Astrocyte (in vitro differentiated cells and primary cell): ENCODE data around the gene DYNC2I2. TPM values are rescaled to one million over a fixed set of nuclear protein-coding genes. Genes with fewer than 3 reads are reported as not detected.

Experiments used
- DNase-seq: peaks from one replicate; pipeline ENCODE4 v3.0.0-alpha.2; 2010; ENCODE audit warnings: low read depth
- FAIRE-seq: peaks from 2 replicates; lab custom pipeline; 2011; peaks lifted over from hg19 to GRCh38; lab: Jason Lieb, UNC
- H2AFZ ChIP-seq: 2 replicates; pipeline ENCODE4 v1.6.0; 2012; ENCODE audit warnings: low read depth, low read length, inconsistent platforms
- H3K27ac ChIP-seq: 2 replicates; pipeline ENCODE4 v1.5.1; 2011; ENCODE audit warnings: low read depth, low read length, inconsistent platforms
- H3K27me3 ChIP-seq: 2 replicates; pipeline ENCODE4 v1.6.0; 2011; ENCODE audit warnings: low read length, inconsistent platforms; ENCODE audit not compliant: insufficient read depth
- H3K36me3 ChIP-seq: 2 replicates; pipeline ENCODE4 v1.5.1; 2011; ENCODE audit warnings: low read length, inconsistent platforms; ENCODE audit not compliant: insufficient read depth
- H3K4me1 ChIP-seq: 2 replicates; pipeline ENCODE4 v1.5.1; 2011; ENCODE audit warnings: low read length, inconsistent platforms; ENCODE audit not compliant: insufficient read depth
- H3K4me2 ChIP-seq: 2 replicates; pipeline ENCODE4 v1.6.0; 2012; ENCODE audit warnings: low read length, inconsistent platforms
- H3K4me3 ChIP-seq: 2 replicates; pipeline ENCODE4 v1.5.1; 2011; ENCODE audit warnings: low read depth, mild to moderate bottlenecking, low read length, inconsistent platforms; ENCODE audit not compliant: insufficient read depth
- H3K79me2 ChIP-seq: 2 replicates; pipeline ENCODE4 v1.6.0; 2012; ENCODE audit warnings: mild to moderate bottlenecking, low read length, inconsistent platforms; ENCODE audit not compliant: insufficient read depth
- H3K9ac ChIP-seq: 2 replicates; pipeline ENCODE4 v1.6.0; 2012; ENCODE audit warnings: mild to moderate bottlenecking, low read length, inconsistent platforms
- H3K9me3 ChIP-seq: 2 replicates; pipeline ENCODE4 v1.5.1; 2012; ENCODE audit warnings: low read depth, mild to moderate bottlenecking, low read length, inconsistent platforms; ENCODE audit not compliant: insufficient read depth
- H4K20me1 ChIP-seq: 2 replicates; pipeline ENCODE4 v1.6.0; 2012; ENCODE audit warnings: low read length, inconsistent platforms; ENCODE audit not compliant: insufficient read depth
- H3K27ac Mint-ChIP-seq: one replicate; pipeline ENCODE4 v1.8.0; 2021; ENCODE audit warnings: mild to moderate bottlenecking, mixed read lengths; ENCODE audit not compliant: unreplicated experiment
- H3K27me3 Mint-ChIP-seq: one replicate; pipeline ENCODE4 v1.8.0; 2021; ENCODE audit warnings: low read depth, mixed read lengths; ENCODE audit not compliant: unreplicated experiment
- H3K36me3 Mint-ChIP-seq: one replicate; pipeline ENCODE4 v1.8.0; 2021; ENCODE audit warnings: low read depth, mixed read lengths; ENCODE audit not compliant: unreplicated experiment
- H3K4me1 Mint-ChIP-seq: one replicate; pipeline ENCODE4 v1.8.0; 2021; ENCODE audit warnings: low read depth, mixed read lengths; ENCODE audit not compliant: unreplicated experiment
- H3K4me3 Mint-ChIP-seq: one replicate; pipeline ENCODE4 v1.8.0; 2021; ENCODE audit warnings: mild to moderate bottlenecking, moderate library complexity, mixed read lengths; ENCODE audit not compliant: unreplicated experiment
- H3K9me3 Mint-ChIP-seq: one replicate; pipeline ENCODE4 v1.8.0; 2021; ENCODE audit warnings: mild to moderate bottlenecking, mixed read lengths; ENCODE audit not compliant: unreplicated experiment
- EZH2 ChIP-seq: IDR thresholded peaks from 2 replicates; pipeline ENCODE4 v1.6.1; 2012; ENCODE audit warnings: mild to moderate bottlenecking, low read length, inconsistent platforms; ENCODE audit not compliant: insufficient read depth
- total RNA-seq: library from RNA; stranded (reverse); gene quantifications from 2 replicates; pipeline ENCODE4 v1.2.1, GENCODE V29; 2021
- TF ChIP-seq, protein P1 (sequence below): IDR thresholded peaks from 2 replicates; pipeline ENCODE4 v1.5.1; 2011; ENCODE audit warnings: low read depth, mild to moderate bottlenecking, inconsistent platforms, low read length, moderate library complexity; ENCODE audit not compliant: insufficient read depth

The DYNC2I2 gene
- total RNA-seq, 1 donor from 2014 or later: 20.6 TPM

DNA sequence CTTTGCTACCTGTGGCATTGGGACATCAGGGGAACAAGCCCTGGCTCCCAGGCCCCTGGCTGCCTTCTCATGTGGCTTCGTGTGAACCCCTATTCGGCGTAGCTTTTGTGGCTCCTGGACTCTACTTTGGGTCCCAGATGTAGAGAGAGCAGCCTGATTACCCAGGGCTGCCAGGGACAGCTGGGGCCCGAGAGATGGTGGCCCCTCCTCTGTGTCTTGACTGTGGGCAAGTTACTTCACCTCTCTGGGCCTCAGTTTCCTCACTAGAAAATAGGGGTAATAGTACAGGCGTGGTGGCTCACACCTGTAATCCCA lies 47.7 kb upstream of the DYNC2I2 start:
- H3K4me1 ChIP-seq: no peaks in the 10 kb centered on the region
- no peaks in the 10 kb centered on the region for H3K9me3 ChIP-seq
- no peak overlapping the region for H2AFZ ChIP-seq
- no peak overlapping the region for H3K4me2 ChIP-seq
- DNase-seq (no peak), FAIRE-seq (no peak)
- no peaks in the 10 kb centered on the region for H3K27me3 ChIP-seq
- no peak overlapping the region for H3K27ac ChIP-seq
- H3K9me3 Mint-ChIP-seq: no peaks in the 10 kb centered on the region
- H3K27me3 Mint-ChIP-seq: no peaks in the 10 kb centered on the region
- H3K4me3 ChIP-seq: no peak overlapping the region
- H3K4me1 Mint-ChIP-seq: peaks cover 2% of the 10 kb centered on the region
- H3K27ac Mint-ChIP-seq: no peak overlapping the region
- H3K9ac ChIP-seq: no peak overlapping the region
- no peak overlapping the region for H3K4me3 Mint-ChIP-seq
- no peaks in the 10 kb centered on the region for H3K36me3 ChIP-seq
- no peaks in the 10 kb centered on the region for H3K36me3 Mint-ChIP-seq
- no peaks in the 10 kb centered on the region for H4K20me1 ChIP-seq
- H3K79me2 ChIP-seq: no peaks in the 10 kb centered on the region
- TF ChIP-seq EZH2: no peak
- TF ChIP-seq, protein P1, sequence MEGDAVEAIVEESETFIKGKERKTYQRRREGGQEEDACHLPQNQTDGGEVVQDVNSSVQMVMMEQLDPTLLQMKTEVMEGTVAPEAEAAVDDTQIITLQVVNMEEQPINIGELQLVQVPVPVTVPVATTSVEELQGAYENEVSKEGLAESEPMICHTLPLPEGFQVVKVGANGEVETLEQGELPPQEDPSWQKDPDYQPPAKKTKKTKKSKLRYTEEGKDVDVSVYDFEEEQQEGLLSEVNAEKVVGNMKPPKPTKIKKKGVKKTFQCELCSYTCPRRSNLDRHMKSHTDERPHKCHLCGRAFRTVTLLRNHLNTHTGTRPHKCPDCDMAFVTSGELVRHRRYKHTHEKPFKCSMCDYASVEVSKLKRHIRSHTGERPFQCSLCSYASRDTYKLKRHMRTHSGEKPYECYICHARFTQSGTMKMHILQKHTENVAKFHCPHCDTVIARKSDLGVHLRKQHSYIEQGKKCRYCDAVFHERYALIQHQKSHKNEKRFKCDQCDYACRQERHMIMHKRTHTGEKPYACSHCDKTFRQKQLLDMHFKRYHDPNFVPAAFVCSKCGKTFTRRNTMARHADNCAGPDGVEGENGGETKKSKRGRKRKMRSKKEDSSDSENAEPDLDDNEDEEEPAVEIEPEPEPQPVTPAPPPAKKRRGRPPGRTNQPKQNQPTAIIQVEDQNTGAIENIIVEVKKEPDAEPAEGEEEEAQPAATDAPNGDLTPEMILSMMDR: no peak

DNA sequence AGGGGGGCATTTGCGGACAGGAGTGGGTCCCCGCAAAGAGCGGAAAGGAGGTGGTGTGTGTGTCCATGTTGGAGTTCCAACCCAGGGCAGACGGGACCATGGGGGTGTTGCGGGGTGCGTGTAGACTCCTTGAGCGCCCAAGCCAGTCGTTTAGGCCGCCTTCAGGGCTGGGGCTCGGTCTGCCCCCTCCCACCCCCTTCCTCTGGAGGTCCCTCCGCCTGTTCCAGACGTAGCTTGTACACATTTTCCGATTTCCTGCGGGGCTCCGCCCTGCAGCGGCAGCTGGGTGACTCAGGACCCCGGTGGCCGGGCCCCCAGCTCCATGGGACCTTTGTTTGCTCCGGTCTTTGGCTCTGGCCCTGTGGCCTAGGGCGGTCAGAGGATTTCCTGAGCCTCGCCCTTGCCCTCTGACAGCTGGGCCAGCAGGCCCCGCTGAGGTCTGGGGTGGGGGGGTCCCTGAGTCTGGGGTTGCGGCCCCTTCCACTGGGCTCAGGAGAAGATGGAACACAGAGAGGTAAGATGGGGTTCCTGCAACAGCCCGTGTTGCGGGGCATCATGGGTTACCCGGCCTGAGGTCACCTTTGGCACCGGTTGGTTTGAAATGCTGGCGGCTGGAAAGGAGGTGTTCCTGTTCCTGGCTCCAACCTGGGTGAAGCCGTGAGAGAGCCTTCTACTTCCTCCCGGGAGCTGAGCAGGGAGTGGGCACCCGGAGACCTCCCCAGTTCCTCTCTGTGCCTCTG lies 47.1 kb upstream of the DYNC2I2 start:
- H3K27ac ChIP-seq: no peak overlapping the region
- no peak for DNase-seq
- Mint-ChIP-seq H3K4me3 (peak overlapping the region; percentile 83), H3K27ac (no peak overlapping the region), H3K9me3 (no peaks in the 10 kb centered on the region), H3K4me1 (peaks cover 2% of the 10 kb centered on the region), H3K27me3 (no peaks in the 10 kb centered on the region), H3K36me3 (no peaks in the 10 kb centered on the region)
- H3K4me1 ChIP-seq: no peaks in the 10 kb centered on the region
- no peak for FAIRE-seq
- no peaks in the 10 kb centered on the region for H4K20me1 ChIP-seq
- peak overlapping the region; percentile 88 for H2AFZ ChIP-seq
- TF ChIP-seq EZH2: no peak
- TF ChIP-seq, protein P1: no peak
- peak overlapping the region; percentile 65 for H3K9ac ChIP-seq
- H3K79me2 ChIP-seq: no peaks in the 10 kb centered on the region
- no peaks in the 10 kb centered on the region for H3K27me3 ChIP-seq
- no peaks in the 10 kb centered on the region for H3K36me3 ChIP-seq
- H3K4me3 ChIP-seq: peak overlapping the region; percentile 61
- peak overlapping the region; percentile 90 for H3K4me2 ChIP-seq
- no peaks in the 10 kb centered on the region for H3K9me3 ChIP-seq

DNA sequence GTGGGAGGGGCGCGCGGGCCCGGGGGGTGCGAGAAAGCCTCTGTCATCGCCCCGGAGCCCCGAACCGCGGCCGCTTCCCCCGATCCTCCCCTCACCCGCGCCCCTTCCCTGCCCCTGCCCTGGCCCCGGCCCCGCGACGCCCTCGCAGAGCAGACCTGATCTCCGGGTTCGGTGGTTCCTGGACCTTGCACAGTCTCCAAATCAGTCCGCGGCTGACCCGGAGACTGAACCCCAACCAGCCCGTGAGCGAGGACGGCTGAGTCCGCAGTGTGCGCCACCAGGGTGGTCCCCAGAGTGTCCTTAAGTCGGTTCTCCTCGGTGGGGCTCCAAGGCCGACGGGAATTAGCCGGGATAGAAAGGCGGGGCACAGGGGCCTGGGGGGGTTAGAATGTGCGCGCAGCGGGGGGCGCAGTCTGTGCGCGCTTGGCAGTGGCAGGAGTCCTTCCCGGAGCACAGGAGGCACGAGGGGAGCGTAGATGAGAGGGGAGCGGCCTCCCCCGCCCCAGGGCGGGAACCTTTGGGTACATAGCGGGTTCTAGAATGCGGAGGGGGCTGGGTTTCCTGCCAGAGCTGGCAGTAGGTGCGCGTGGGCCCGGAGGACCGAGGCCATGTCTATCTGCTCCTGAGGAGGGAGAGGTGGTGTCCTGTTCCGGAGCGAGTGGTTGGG lies 46.4 kb upstream of the DYNC2I2 start:
- FAIRE-seq (no peak), DNase-seq (no peak)
- Histone ChIP-seq H3K79me2 (no peaks in the 10 kb centered on the region), H3K4me3 (peak overlapping the region; percentile 61), H4K20me1 (no peaks in the 10 kb centered on the region), H3K27ac (no peak overlapping the region), H3K9ac (peak overlapping the region; percentile 65), H3K4me2 (peak overlapping the region; percentile 90), H3K27me3 (no peaks in the 10 kb centered on the region), H3K4me1 (no peaks in the 10 kb centered on the region), H3K9me3 (no peaks in the 10 kb centered on the region), H3K36me3 (no peaks in the 10 kb centered on the region), H2AFZ (peak overlapping the region; percentile 88)
- Mint-ChIP-seq H3K27me3 (no peaks in the 10 kb centered on the region), H3K9me3 (no peaks in the 10 kb centered on the region), H3K4me1 (peaks cover 2% of the 10 kb centered on the region), H3K4me3 (peak overlapping the region; percentile 83), H3K27ac (no peak overlapping the region), H3K36me3 (no peaks in the 10 kb centered on the region)
- TF ChIP-seq, protein P1: no peak
- TF ChIP-seq EZH2: no peak
